CD8-positive, alpha-beta memory T cell (primary cell): ENCODE measurements around the gene CES3. TPM values are rescaled to one million over a fixed set of nuclear protein-coding genes. Genes with fewer than 3 reads are reported as not detected.

Source experiments
- CTCF ChIA-PET: fragments of 350-600 bp; sonication (Branson Sonifier 250); formaldehyde crosslinking; loops from one replicate; lab custom pipeline; 2021; ENCODE audit warnings: antibody characterized with exemption; lab: Charles Lee
- POLR2A ChIA-PET: fragments of 350-600 bp; sonication (Branson Sonifier 250); formaldehyde crosslinking; loops from one replicate; lab custom pipeline; 2021; ENCODE audit warnings: antibody characterized with exemption; lab: Charles Lee
- DNase-seq, 5 donors: peaks; one replicate each; pipeline versions ENCODE4 v3.0.0 to v3.0.0-alpha.2; 2020 to 2022; ENCODE audit warnings: mixed read lengths in 1 of 5
- H3K27ac ChIP-seq: one replicate; pipeline ENCODE4 v1.7.0; 2013; ENCODE audit warnings: low read depth, mild to moderate bottlenecking, low read length, moderate library complexity
- H3K27me3 ChIP-seq: 2 replicates; pipeline ENCODE4 v1.7.0; 2013; ENCODE audit warnings: low read length, mild to moderate bottlenecking; ENCODE audit not compliant: insufficient read depth, poor library complexity, severe bottlenecking
- H3K36me3 ChIP-seq: 2 replicates; pipeline ENCODE4 v1.7.0; 2013; ENCODE audit warnings: mild to moderate bottlenecking, low read length, moderate library complexity; ENCODE audit not compliant: insufficient read depth
- H3K4me1 ChIP-seq: 2 replicates; pipeline ENCODE4 v1.7.0; 2013; ENCODE audit warnings: mild to moderate bottlenecking, low read length, moderate library complexity; ENCODE audit not compliant: insufficient read depth
- H3K4me3 ChIP-seq: 2 replicates; pipeline ENCODE4 v1.7.0; 2013; ENCODE audit warnings: mild to moderate bottlenecking, low read length
- H3K9me3 ChIP-seq: 2 replicates; pipeline ENCODE4 v1.7.0; 2013; ENCODE audit warnings: mild to moderate bottlenecking, low read length
- H3K27ac Mint-ChIP-seq, 8 donors: one replicate each; pipeline ENCODE4 v1.8.0; 2020 to 2021; ENCODE audit warnings: mixed read lengths in 8 of 8, mild to moderate bottlenecking in 6 of 8, inconsistent platforms in 3 of 8, moderate library complexity in 3 of 8
- H3K27me3 Mint-ChIP-seq, 2 donors: one replicate each; pipeline ENCODE4 v1.8.0; 2020 to 2021; ENCODE audit warnings: mixed read lengths in 2 of 2, mild to moderate bottlenecking in 1 of 2, moderate library complexity in 1 of 2
- H3K36me3 Mint-ChIP-seq, 3 donors: one replicate each; pipeline ENCODE4 v1.8.0; 2020 to 2021; ENCODE audit warnings: mixed read lengths in 3 of 3, inconsistent platforms in 1 of 3, mild to moderate bottlenecking in 1 of 3
- H3K4me1 Mint-ChIP-seq, 3 donors: one replicate each; pipeline ENCODE4 v1.8.0; 2020 to 2021; ENCODE audit warnings: mixed read lengths in 3 of 3, inconsistent platforms in 1 of 3, mild to moderate bottlenecking in 1 of 3
- H3K4me3 Mint-ChIP-seq, 7 donors: one replicate each; pipeline ENCODE4 v1.8.0; 2020 to 2021; ENCODE audit warnings: mixed read lengths in 7 of 7, mild to moderate bottlenecking in 6 of 7, moderate library complexity in 4 of 7, inconsistent platforms in 2 of 7
- H3K9me3 Mint-ChIP-seq, 5 donors: one replicate each; pipeline ENCODE4 v1.8.0; 2020 to 2022; ENCODE audit warnings: mixed read lengths in 5 of 5, mild to moderate bottlenecking in 3 of 5, moderate library complexity in 2 of 5, inconsistent platforms in 1 of 5
- polyA plus RNA-seq: library from polyadenylated mRNA; unstranded; fragments of 300-500 nt; fragmentation: Illumina TruSeq; gene quantifications from one replicate; pipeline ENCODE4 v1.2.3, GENCODE V29; 2021
- total RNA-seq, 2 experiments: library from RNA; stranded (reverse); gene quantifications; one replicate each; pipeline ENCODE4 v1.2.3, GENCODE V29; 2021

Gene CES3
- total and polyA plus RNA-seq, 3 experiments from 2014 or later: 0.16 to 0.24 TPM; not detected in 1

DNA sequence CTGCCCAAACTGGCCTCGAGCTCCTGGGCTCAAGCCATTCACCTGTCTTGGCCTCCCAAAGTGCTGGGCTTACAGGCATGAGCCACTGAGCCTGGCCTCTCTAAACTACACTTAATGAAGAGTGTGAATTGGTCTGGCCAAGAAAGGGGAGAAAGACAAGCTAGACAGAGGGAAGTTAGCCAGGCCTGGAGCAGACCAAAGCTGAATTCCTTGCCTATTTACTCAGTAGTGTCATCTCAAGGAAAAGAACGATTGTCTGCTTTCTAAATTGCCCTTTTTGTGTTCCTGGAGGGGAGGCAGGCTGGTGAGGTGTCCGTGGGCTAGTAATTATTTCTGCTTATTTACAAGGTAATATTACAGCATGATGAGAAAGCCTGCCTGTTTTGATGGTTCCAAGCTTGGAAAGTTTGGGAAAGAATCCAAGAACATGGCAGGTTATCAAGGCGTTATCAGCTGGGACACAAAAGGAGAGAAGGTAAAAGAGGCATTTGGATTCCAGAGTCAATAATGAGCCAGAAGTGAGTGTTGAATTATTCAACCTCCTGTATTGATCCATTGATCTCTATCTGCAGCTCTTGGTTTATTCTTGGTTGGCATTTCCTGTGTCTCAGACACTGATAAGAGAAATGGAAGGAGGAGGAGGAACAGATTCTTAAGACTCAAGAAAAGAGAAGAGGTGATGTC, 61.6 kb downstream of the CES3 start:
- peak overlapping the region in 1 of 8 donors; percentile 68 for H3K27ac Mint-ChIP-seq
- H3K36me3 Mint-ChIP-seq: no peaks in the 10 kb centered on the region
- no peaks in the 10 kb centered on the region for H3K9me3 Mint-ChIP-seq
- no peak overlapping the region for H3K27ac ChIP-seq
- H3K4me1 ChIP-seq: peaks cover 5% of the 10 kb centered on the region
- DNase-seq: no peak
- no peaks in the 10 kb centered on the region for H3K27me3 ChIP-seq
- no peaks in the 10 kb centered on the region for H3K9me3 ChIP-seq
- ChIA-PET CTCF (interaction anchor here (0.6 to 0.7 kb wide), 2 partner anchors 21 to 135 kb away, joined by 3 to 4 read pairs; no protein-coding TSS in a partner anchor), POLR2A (interaction anchor here (0.7 kb wide), 2 partner anchors 9 to 149 kb away, joined by 6 to 7 read pairs; no protein-coding TSS in a partner anchor)
- no peak overlapping the region for H3K4me3 Mint-ChIP-seq
- H3K27me3 Mint-ChIP-seq: no peaks in the 10 kb centered on the region
- H3K36me3 ChIP-seq: no peaks in the 10 kb centered on the region
- H3K4me1 Mint-ChIP-seq: peaks cover 0 to 8% (median 3%) of the 10 kb centered on the region in 3 donors
- H3K4me3 ChIP-seq: no peak overlapping the region

DNA sequence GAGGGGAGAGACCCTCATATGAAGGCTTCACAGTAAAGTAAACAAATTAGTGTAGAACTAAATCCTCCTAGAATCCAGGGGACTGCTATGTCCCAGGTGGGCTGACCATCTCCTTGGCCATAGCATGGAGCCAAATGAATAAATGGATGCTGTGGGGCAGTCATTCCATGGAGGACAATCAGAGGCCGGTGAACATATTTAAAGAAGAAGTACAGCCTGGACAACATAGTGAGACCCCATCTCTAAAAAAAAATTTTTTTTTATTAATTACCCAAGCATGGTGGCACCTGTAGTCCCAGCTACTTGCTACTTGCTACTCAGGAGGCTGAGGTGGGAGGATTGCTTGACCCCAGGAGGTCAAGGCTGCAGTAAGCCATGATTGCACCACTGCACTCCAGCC, 62.6 kb downstream of the CES3 start:
- DNase-seq: no peak
- ChIA-PET CTCF (interaction anchor here (2.8 kb wide), 1 partner anchor 131 kb away, joined by 11 read pairs; no protein-coding TSS in a partner anchor), POLR2A (interaction anchor here (0.7 kb wide), 1 partner anchor 150 kb away, joined by 6 read pairs; no protein-coding TSS in a partner anchor)
- Histone ChIP-seq H3K9me3 (no peaks in the 10 kb centered on the region), H3K27ac (no peak overlapping the region), H3K4me1 (peaks cover 11% of the 10 kb centered on the region), H3K4me3 (no peak overlapping the region), H3K36me3 (no peaks in the 10 kb centered on the region), H3K27me3 (no peaks in the 10 kb centered on the region)
- no peak overlapping the region for H3K4me3 Mint-ChIP-seq
- no peaks in the 10 kb centered on the region for H3K36me3 Mint-ChIP-seq
- H3K27ac Mint-ChIP-seq: no peak overlapping the region
- H3K9me3 Mint-ChIP-seq: no peaks in the 10 kb centered on the region
- peaks cover 7 to 9% (median 9%) of the 10 kb centered on the region in 3 donors for H3K4me1 Mint-ChIP-seq
- no peaks in the 10 kb centered on the region for H3K27me3 Mint-ChIP-seq

Other genes starting within 250 kb of the CES3 start
- 10 to 100 TPM; 50.5 to 53.8 TPM for gene DYNC1LI2, start 209.7 kb upstream of the CES3 start, total RNA-seq
- gene DYNC1LI2, start 209.7 kb upstream of the CES3 start, polyA plus RNA-seq: 35.0 TPM
- gene TERB1, start 159.7 kb upstream of the CES3 start, total RNA-seq: under 1 TPM in 1 of 2 experiments, not detected in 1; 0.20 TPM
- not detected for gene TERB1, start 159.7 kb upstream of the CES3 start, polyA plus RNA-seq
- gene NAE1, start 130.3 kb upstream of the CES3 start, total RNA-seq: 100 to 1,000 TPM; 105 to 110 TPM
- gene NAE1, start 130.3 kb upstream of the CES3 start, polyA plus RNA-seq: 76.6 TPM
- not detected for gene CA7, start 116.9 kb upstream of the CES3 start, total RNA-seq
- gene CA7, start 116.9 kb upstream of the CES3 start, polyA plus RNA-seq: not detected
- gene PDP2, start 80.8 kb upstream of the CES3 start, total RNA-seq: 10 to 100 TPM; 20.0 to 25.4 TPM
- 4.5 TPM for gene PDP2, start 80.8 kb upstream of the CES3 start, polyA plus RNA-seq
- gene CDH16, start 42.4 kb upstream of the CES3 start, total RNA-seq: not detected
- gene CDH16, start 42.4 kb upstream of the CES3 start, polyA plus RNA-seq: not detected
- gene RRAD, start 35.7 kb upstream of the CES3 start, total RNA-seq: under 1 TPM; 0.60 to 0.88 TPM
- gene RRAD, start 35.7 kb upstream of the CES3 start, polyA plus RNA-seq: not detected
- 100 to 1,000 TPM; 164 to 176 TPM for gene CIAO2B, start 26.9 kb upstream of the CES3 start, total RNA-seq
- 132 TPM for gene CIAO2B, start 26.9 kb upstream of the CES3 start, polyA plus RNA-seq
- gene CES2, start 25.8 kb upstream of the CES3 start, total RNA-seq: 10 to 100 TPM; 23.5 to 23.8 TPM
- gene CES2, start 25.8 kb upstream of the CES3 start, polyA plus RNA-seq: 26.6 TPM
- 1 to 10 TPM; 4.2 to 5.1 TPM for gene CES4A, start 27.3 kb downstream of the CES3 start, total RNA-seq
- 1.7 TPM for gene CES4A, start 27.3 kb downstream of the CES3 start, polyA plus RNA-seq
- gene CBFB, start 67.9 kb downstream of the CES3 start, total RNA-seq: 100 to 1,000 TPM; 132 to 141 TPM
- gene CBFB, start 67.9 kb downstream of the CES3 start, polyA plus RNA-seq: 100 TPM
- gene PHAF1, start 148.7 kb downstream of the CES3 start, total RNA-seq: 10 to 100 TPM; 20.2 to 21.2 TPM
- 14.7 TPM for gene PHAF1, start 148.7 kb downstream of the CES3 start, polyA plus RNA-seq
- 1 to 10 TPM; 2.4 to 2.7 TPM for gene B3GNT9, start 189.7 kb downstream of the CES3 start, total RNA-seq
- 5.0 TPM for gene B3GNT9, start 189.7 kb downstream of the CES3 start, polyA plus RNA-seq
- 10 to 100 TPM; 23.8 to 28.7 TPM for gene TRADD, start 198.6 kb downstream of the CES3 start, total RNA-seq
- gene TRADD, start 198.6 kb downstream of the CES3 start, polyA plus RNA-seq: 141 TPM
- gene FBXL8, start 198.7 kb downstream of the CES3 start, total RNA-seq: 10 to 100 TPM; 10.5 to 14.3 TPM
- gene FBXL8, start 198.7 kb downstream of the CES3 start, polyA plus RNA-seq: 11.6 TPM
- gene HSF4, start 203.5 kb downstream of the CES3 start, total RNA-seq: 10 to 100 TPM; 11.6 to 13.3 TPM
- gene HSF4, start 203.5 kb downstream of the CES3 start, polyA plus RNA-seq: not detected
- gene NOL3, start 209.3 kb downstream of the CES3 start, total RNA-seq: 1 to 10 TPM; 2.1 to 2.3 TPM
- 0.91 TPM for gene NOL3, start 209.3 kb downstream of the CES3 start, polyA plus RNA-seq
- 10 to 100 TPM; 15.3 to 15.6 TPM for gene MATCAP1, start 222.7 kb downstream of the CES3 start, total RNA-seq
- gene MATCAP1, start 222.7 kb downstream of the CES3 start, polyA plus RNA-seq: 0.68 TPM
- gene EXOC3L1, start 228.9 kb downstream of the CES3 start, total RNA-seq: not detected
- not detected for gene EXOC3L1, start 228.9 kb downstream of the CES3 start, polyA plus RNA-seq
- 100 to 1,000 TPM; 137 to 139 TPM for gene E2F4, start 230.9 kb downstream of the CES3 start, total RNA-seq
- gene E2F4, start 230.9 kb downstream of the CES3 start, polyA plus RNA-seq: 86.0 TPM
- 1 to 10 TPM; 5.0 to 5.3 TPM for gene ELMO3, start 237.9 kb downstream of the CES3 start, total RNA-seq
- gene ELMO3, start 237.9 kb downstream of the CES3 start, polyA plus RNA-seq: not detected